K562 (cell line): ENCODE measurements around the gene FARP2.
"Not testable (repeated sequence)": the region's sequence is repeated elsewhere in the genome, so short reads cannot be mapped to it uniquely, and the experiment has no call there.

Source experiments
- KAT7 ChIP-seq: sonication (generic); formaldehyde crosslinking; IDR thresholded peaks from 2 replicates; pipeline ENCODE4 v1.8.0; 2022; ENCODE audit warnings: missing genetic modification reagents, mild to moderate bottlenecking, borderline replicate concordance
- NR2C2 ChIP-seq, 2 experiments: fragments of 200-800 bp in 1 of 2; sonication (Bioruptor generic) in 1 of 2; sonication (generic) in 1 of 2; formaldehyde crosslinking in 1 of 2; IDR thresholded peaks; 2 replicates each; pipeline versions ENCODE4 v1.6.1 to v1.8.0; 2016 to 2022; ENCODE audit warnings: mild to moderate bottlenecking in 1 of 2, missing compliant biosample characterization in 1 of 2, missing genetic modification characterization in 1 of 2, missing genetic modification reagents in 1 of 2
- SMAD4 ChIP-seq: fragments of 250-450 bp; sonication (Bioruptor Pico); conservative IDR thresholded peaks from 2 replicates; pipeline ENCODE4 v1.8.0; 2021; ENCODE audit warnings: inconsistent platforms, mild to moderate bottlenecking, moderate library complexity
- ZFX ChIP-seq: sonication (generic); formaldehyde crosslinking; IDR thresholded peaks from 2 replicates; pipeline ENCODE4 v1.8.0; 2022; ENCODE audit warnings: mild to moderate bottlenecking, missing genetic modification reagents, moderate library complexity
- ZNF324 ChIP-seq: fragments of 250-450 bp; sonication (Bioruptor Pico); IDR thresholded peaks from 2 replicates; pipeline ENCODE4 v1.4.0; 2020; ENCODE audit warnings: mild to moderate bottlenecking

DNA sequence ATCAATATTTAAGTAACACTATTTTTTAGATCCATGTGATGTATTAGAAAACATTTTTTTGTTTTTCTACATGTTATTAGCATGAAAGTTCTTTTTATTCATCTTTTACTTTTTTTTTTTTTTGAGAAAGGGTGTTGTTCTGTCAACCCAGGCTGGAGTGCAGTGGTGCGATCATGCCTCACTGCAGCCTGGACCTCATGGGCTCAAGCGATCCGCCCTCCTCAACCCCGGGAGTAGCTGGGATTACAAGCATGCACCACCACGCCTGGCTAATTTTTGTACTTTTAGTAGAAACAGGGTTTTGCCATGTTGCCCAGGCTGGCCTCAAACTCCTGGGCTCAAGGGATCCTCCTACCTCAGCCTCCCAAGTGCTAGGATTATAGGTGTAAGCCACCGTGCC lies 17.8 kb downstream of the FARP2 start:
- TF ChIP-seq SMAD4; NR2C2 (CRISPR knock-in tag; IDR thresholded peaks at IDR 0.05); NR2C2 (tag; IDR thresholded peaks at IDR 0.05); KAT7 (CRISPR knock-in tag); ZNF324; ZFX (CRISPR knock-in tag): not testable (repeated sequence)
